ENCODE results near the gene TRAF5.

TRAF5 gene

GRCh38 chr1:211358685-211359084 lies 32.1 kb downstream of the TRAF5 start:
- no peaks in the 10 kb centered on the region for H4K20me1 ChIP-seq (ENCODE audit: insufficient read depth)
- no peaks in the 10 kb centered on the region for H3K27me3 ChIP-seq (ENCODE audit: insufficient read depth, low read depth)
- no peak overlapping the region for H3K9ac ChIP-seq
- no peaks in the 10 kb centered on the region for H3K79me2 ChIP-seq (ENCODE audit: insufficient read depth, low read depth)
- no peaks in the 10 kb centered on the region for H3K4me1 ChIP-seq (ENCODE audit: low read depth, poor library complexity, severe bottlenecking)
- peaks cover 4% of the 10 kb centered on the region; the same call in 1 of the 2 replicates for H3K36me3 ChIP-seq (ENCODE audit: insufficient read depth)
- no peak overlapping the region for H3K4me2 ChIP-seq
- no peak for TF ChIP-seq CTCF (conservative IDR thresholded peaks at IDR 0.05; ENCODE audit: low read depth, low read length)
- no peak overlapping the region for H3K4me3 ChIP-seq (IDR thresholded peaks at IDR 0.05; ENCODE audit: insufficient read depth, low read depth, low read length)
- no peak overlapping the region for H2AFZ ChIP-seq (ENCODE audit: low read depth)
- H3K27ac ChIP-seq = no peak overlapping the region

- H4K20me1 ChIP-seq (ENCODE audit: insufficient read depth) = no peaks in the 10 kb centered on the region
- no peak overlapping the region for H3K9ac ChIP-seq
- H3K27ac ChIP-seq = no peak overlapping the region
- H3K4me2 ChIP-seq = no peak overlapping the region
- no peak overlapping the region for H3K4me3 ChIP-seq (IDR thresholded peaks at IDR 0.05; ENCODE audit: insufficient read depth, low read depth, low read length)
- H3K36me3 ChIP-seq (ENCODE audit: insufficient read depth) = peaks cover 4% of the 10 kb centered on the region; the same call in 1 of the 2 replicates
- H3K4me1 ChIP-seq (ENCODE audit: low read depth, poor library complexity, severe bottlenecking) = no peaks in the 10 kb centered on the region
- no peaks in the 10 kb centered on the region for H3K79me2 ChIP-seq (ENCODE audit: insufficient read depth, low read depth)
- H3K27me3 ChIP-seq (ENCODE audit: insufficient read depth, low read depth) = no peaks in the 10 kb centered on the region
- no peak overlapping the region for H2AFZ ChIP-seq (ENCODE audit: low read depth)
- no peak for TF ChIP-seq CTCF (conservative IDR thresholded peaks at IDR 0.05; ENCODE audit: low read depth, low read length)
Measured at GRCh38 chr1:211359876-211360275, 33.2 kb downstream of the TRAF5 start.

- no peaks in the 10 kb centered on the region for H3K4me1 ChIP-seq (ENCODE audit: low read depth, poor library complexity, severe bottlenecking)
- no peaks in the 10 kb centered on the region for H3K79me2 ChIP-seq (ENCODE audit: insufficient read depth, low read depth)
- no peaks in the 10 kb centered on the region for H4K20me1 ChIP-seq (ENCODE audit: insufficient read depth)
- H3K4me3 ChIP-seq (IDR thresholded peaks at IDR 0.05; ENCODE audit: insufficient read depth, low read depth, low read length) = no peak overlapping the region
- no peak for TF ChIP-seq CTCF (conservative IDR thresholded peaks at IDR 0.05; ENCODE audit: low read depth, low read length)
- no peak overlapping the region for H3K27ac ChIP-seq
- no peak overlapping the region for H2AFZ ChIP-seq (ENCODE audit: low read depth)
- peaks cover 4% of the 10 kb centered on the region; the same call in 1 of the 2 replicates for H3K36me3 ChIP-seq (ENCODE audit: insufficient read depth)
- H3K9ac ChIP-seq = no peak overlapping the region
- H3K27me3 ChIP-seq (ENCODE audit: insufficient read depth, low read depth) = no peaks in the 10 kb centered on the region
- no peak overlapping the region for H3K4me2 ChIP-seq
Measured at GRCh38 chr1:211361202-211361601, 34.6 kb downstream of the TRAF5 start.

GRCh38 chr1:211369640-211370039 lies 43.0 kb downstream of the TRAF5 start:
- peaks cover 23% of the 10 kb centered on the region for H3K4me1 ChIP-seq (ENCODE audit: low read depth, poor library complexity, severe bottlenecking)
- H3K27ac ChIP-seq = no peak overlapping the region
- no peak overlapping the region for H2AFZ ChIP-seq (ENCODE audit: low read depth)
- H4K20me1 ChIP-seq (ENCODE audit: insufficient read depth) = no peaks in the 10 kb centered on the region
- H3K9ac ChIP-seq = no peak overlapping the region
- no peaks in the 10 kb centered on the region for H3K36me3 ChIP-seq (ENCODE audit: insufficient read depth)
- no peak overlapping the region for H3K4me2 ChIP-seq
- H3K27me3 ChIP-seq (ENCODE audit: insufficient read depth, low read depth) = no peaks in the 10 kb centered on the region
- no peaks in the 10 kb centered on the region for H3K79me2 ChIP-seq (ENCODE audit: insufficient read depth, low read depth)
- H3K4me3 ChIP-seq (IDR thresholded peaks at IDR 0.05; ENCODE audit: insufficient read depth, low read depth, low read length) = no peak overlapping the region
- no peak for TF ChIP-seq CTCF (conservative IDR thresholded peaks at IDR 0.05; ENCODE audit: low read depth, low read length)

Data from KMS-11 (cell line).